Measurements from ENCODE around the gene PER1. TPM values are rescaled to one million over a fixed set of nuclear protein-coding genes. Genes with fewer than 3 reads are reported as not detected.

The PER1 gene
- total and polyA plus RNA-seq, 2 of the 13 experiments (the other 11 are each of a cell fraction or from before 2014, with no cell fraction given), result 2.6 to 3.6 TPM

DNA sequence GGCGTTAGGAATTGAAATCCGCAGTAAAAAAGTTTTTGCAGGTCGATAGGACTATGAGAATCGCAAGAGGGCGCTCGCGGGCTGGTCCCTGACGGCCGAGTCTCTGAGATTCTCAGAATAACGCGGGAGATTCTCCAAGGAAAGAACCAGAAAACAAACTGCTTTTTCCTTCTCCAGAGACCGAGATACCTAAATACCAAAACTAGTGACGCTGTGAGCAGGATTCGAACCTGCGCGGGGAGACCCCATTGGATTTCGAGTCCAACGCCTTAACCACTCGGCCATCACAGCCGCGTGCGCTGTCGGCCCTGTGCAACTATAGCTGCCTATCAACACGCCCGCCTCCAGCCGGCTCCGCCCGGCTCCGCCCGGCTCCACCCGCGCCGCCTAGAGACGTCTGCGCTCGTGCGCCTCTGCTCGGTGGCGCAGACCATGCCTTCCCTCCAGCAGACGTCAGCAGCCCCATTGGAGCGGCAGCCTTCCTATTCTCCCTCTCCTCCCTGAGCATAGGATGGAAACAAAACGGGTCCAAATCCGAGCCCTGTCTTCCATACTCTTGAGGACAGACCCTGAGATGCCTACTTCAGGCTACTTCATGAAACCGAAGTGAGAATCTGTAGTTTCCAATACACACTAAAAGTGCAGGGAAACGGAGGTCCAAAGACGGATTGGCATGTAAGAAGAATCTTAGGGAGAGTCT is 13.4 kb downstream of the PER1 start (continued):
- TF ChIP-seq ZHX2 (IDR thresholded peaks at IDR 0.05; ENCODE audit: low read depth) (peak; percentile 42; the same call in 1 of the 2 replicates), ZHX2 (CRISPR knock-in tag; IDR thresholded peaks at IDR 0.05; ENCODE audit: borderline replicate concordance) (no peak), ZNF747 (CRISPR knock-in tag; IDR thresholded peaks at IDR 0.05; ENCODE audit: borderline replicate concordance) (peak; percentile 78; the same call in 1 of the 2 replicates), EEA1 (CRISPR knock-in tag; IDR thresholded peaks at IDR 0.05; ENCODE audit: borderline replicate concordance) (no peak), PHF21A (CRISPR knock-in tag; IDR thresholded peaks at IDR 0.05) (peak; percentile 85), ARNT2 (CRISPR knock-in tag; IDR thresholded peaks at IDR 0.05; ENCODE audit: low read depth) (peak; percentile 73; the same call in 1 of the 2 replicates), IRF2 (CRISPR knock-in tag; IDR thresholded peaks at IDR 0.05) (no peak; the same call in 1 of the 2 replicates), ZNF768 (CRISPR knock-in tag; IDR thresholded peaks at IDR 0.05) (peak; percentile 62; the same call in 1 of the 2 replicates), ZNF709 (CRISPR knock-in tag; IDR thresholded peaks at IDR 0.05) (peak; percentile 48; the same call in 1 of the 2 replicates)
- TF ChIP-seq, protein P1, sequence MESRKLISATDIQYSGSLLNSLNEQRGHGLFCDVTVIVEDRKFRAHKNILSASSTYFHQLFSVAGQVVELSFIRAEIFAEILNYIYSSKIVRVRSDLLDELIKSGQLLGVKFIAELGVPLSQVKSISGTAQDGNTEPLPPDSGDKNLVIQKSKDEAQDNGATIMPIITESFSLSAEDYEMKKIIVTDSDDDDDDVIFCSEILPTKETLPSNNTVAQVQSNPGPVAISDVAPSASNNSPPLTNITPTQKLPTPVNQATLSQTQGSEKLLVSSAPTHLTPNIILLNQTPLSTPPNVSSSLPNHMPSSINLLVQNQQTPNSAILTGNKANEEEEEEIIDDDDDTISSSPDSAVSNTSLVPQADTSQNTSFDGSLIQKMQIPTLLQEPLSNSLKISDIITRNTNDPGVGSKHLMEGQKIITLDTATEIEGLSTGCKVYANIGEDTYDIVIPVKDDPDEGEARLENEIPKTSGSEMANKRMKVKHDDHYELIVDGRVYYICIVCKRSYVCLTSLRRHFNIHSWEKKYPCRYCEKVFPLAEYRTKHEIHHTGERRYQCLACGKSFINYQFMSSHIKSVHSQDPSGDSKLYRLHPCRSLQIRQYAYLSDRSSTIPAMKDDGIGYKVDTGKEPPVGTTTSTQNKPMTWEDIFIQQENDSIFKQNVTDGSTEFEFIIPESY (CRISPR knock-in tag; IDR thresholded peaks at IDR 0.05), result peak; percentile 16; the same call in 1 of the 2 replicates
- TF ChIP-seq, protein P2, sequence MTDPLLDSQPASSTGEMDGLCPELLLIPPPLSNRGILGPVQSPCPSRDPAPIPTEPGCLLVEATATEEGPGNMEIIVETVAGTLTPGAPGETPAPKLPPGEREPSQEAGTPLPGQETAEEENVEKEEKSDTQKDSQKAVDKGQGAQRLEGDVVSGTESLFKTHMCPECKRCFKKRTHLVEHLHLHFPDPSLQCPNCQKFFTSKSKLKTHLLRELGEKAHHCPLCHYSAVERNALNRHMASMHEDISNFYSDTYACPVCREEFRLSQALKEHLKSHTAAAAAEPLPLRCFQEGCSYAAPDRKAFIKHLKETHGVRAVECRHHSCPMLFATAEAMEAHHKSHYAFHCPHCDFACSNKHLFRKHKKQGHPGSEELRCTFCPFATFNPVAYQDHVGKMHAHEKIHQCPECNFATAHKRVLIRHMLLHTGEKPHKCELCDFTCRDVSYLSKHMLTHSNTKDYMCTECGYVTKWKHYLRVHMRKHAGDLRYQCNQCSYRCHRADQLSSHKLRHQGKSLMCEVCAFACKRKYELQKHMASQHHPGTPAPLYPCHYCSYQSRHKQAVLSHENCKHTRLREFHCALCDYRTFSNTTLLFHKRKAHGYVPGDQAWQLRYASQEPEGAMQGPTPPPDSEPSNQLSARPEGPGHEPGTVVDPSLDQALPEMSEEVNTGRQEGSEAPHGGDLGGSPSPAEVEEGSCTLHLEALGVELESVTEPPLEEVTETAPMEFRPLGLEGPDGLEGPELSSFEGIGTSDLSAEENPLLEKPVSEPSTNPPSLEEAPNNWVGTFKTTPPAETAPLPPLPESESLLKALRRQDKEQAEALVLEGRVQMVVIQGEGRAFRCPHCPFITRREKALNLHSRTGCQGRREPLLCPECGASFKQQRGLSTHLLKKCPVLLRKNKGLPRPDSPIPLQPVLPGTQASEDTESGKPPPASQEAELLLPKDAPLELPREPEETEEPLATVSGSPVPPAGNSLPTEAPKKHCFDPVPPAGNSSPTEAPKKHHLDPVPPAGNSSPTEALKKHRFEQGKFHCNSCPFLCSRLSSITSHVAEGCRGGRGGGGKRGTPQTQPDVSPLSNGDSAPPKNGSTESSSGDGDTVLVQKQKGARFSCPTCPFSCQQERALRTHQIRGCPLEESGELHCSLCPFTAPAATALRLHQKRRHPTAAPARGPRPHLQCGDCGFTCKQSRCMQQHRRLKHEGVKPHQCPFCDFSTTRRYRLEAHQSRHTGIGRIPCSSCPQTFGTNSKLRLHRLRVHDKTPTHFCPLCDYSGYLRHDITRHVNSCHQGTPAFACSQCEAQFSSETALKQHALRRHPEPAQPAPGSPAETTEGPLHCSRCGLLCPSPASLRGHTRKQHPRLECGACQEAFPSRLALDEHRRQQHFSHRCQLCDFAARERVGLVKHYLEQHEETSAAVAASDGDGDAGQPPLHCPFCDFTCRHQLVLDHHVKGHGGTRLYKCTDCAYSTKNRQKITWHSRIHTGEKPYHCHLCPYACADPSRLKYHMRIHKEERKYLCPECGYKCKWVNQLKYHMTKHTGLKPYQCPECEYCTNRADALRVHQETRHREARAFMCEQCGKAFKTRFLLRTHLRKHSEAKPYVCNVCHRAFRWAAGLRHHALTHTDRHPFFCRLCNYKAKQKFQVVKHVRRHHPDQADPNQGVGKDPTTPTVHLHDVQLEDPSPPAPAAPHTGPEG (CRISPR knock-in tag; IDR thresholded peaks at IDR 0.05), result peak; percentile 73
- TF ChIP-seq, protein P3, sequence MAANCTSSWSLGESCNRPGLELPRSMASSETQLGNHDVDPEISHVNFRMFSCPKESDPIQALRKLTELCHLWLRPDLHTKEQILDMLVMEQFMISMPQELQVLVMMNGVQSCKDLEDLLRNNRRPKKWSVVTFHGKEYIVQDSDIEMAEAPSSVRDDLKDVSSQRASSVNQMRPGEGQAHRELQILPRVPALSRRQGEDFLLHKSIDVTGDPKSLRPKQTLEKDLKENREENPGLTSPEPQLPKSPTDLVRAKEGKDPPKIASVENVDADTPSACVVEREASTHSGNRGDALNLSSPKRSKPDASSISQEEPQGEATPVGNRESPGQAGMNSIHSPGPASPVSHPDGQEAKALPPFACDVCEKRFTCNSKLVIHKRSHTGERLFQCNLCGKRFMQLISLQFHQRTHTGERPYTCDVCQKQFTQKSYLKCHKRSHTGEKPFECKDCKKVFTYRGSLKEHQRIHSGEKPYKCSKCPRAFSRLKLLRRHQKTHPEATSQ (CRISPR knock-in tag; IDR thresholded peaks at IDR 0.05; ENCODE audit: borderline replicate concordance), result no peak; the same call in 1 of the 2 replicates

Data from HepG2 (cell line).